Gastroesophageal sphincter (tissue), 4 donors: ENCODE data around the gene PTGDS. TPM values are rescaled to one million over a fixed set of nuclear protein-coding genes. Genes with fewer than 3 reads are reported as not detected.

ENCODE experiments used
- ATAC-seq: fragments of 150-250 bp; one replicate; pipeline ENCODE4 v1.9.1; 2016; ENCODE audit warnings: mild to moderate bottlenecking, moderate library complexity
- H3K27ac ChIP-seq, 4 donors: fragments of 200-600 bp; sonication (generic) in 3 of 4; 1 replicate in 3 of 4; 2 replicates in 1 of 4; pipeline ENCODE4 v1.5.1; 2016 to 2019
- H3K27me3 ChIP-seq: fragments of 200-600 bp; sonication (generic); one replicate; pipeline ENCODE4 v1.5.1; 2019
- H3K36me3 ChIP-seq, 2 donors: fragments of 200-600 bp; sonication (generic); one replicate each; pipeline ENCODE4 v1.5.1; 2019; ENCODE audit warnings: control low read depth in 1 of 2
- H3K4me1 ChIP-seq, 3 donors: fragments of 200-600 bp; sonication (generic); 1 replicate in 2 of 3; 2 replicates in 1 of 3; pipeline ENCODE4 v1.5.1; 2016 to 2019; ENCODE audit warnings: control low read depth in 2 of 3
- H3K4me3 ChIP-seq, 2 donors: fragments of 200-600 bp; sonication (generic); one replicate each; pipeline ENCODE4 v1.5.1; 2019; ENCODE audit warnings: mild to moderate bottlenecking in 1 of 2, moderate library complexity in 1 of 2
- H3K9me3 ChIP-seq, 3 donors: fragments of 200-600 bp; sonication (generic); one replicate each; pipeline ENCODE4 v1.5.1; 2017 to 2019; ENCODE audit warnings: control low read depth in 2 of 3
- EP300 ChIP-seq: sonication (generic); formaldehyde crosslinking; IDR thresholded peaks from one replicate; pipeline ENCODE4 v1.6.1; 2017; ENCODE audit warnings: antibody characterized with exemption, mild to moderate bottlenecking
- POLR2A ChIP-seq, 2 donors: fragments of 450-650 bp; IDR thresholded peaks; one replicate each; pipeline ENCODE4 v1.6.1; 2017; ENCODE audit warnings: antibody characterized with exemption in 2 of 2, mild to moderate bottlenecking in 2 of 2, moderate library complexity in 1 of 2
- POLR2AphosphoS5 ChIP-seq: sonication (generic); formaldehyde crosslinking; IDR thresholded peaks from one replicate; pipeline ENCODE4 v1.6.1; 2017; ENCODE audit warnings: antibody characterized with exemption
- WGBS, 2 donors: methylation state at CpG; one replicate each; pipeline ENCODE4 v1.1.5; 2018; ENCODE audit warnings: low coverage in 1 of 2; 5-methylcytosine and 5-hydroxymethylcytosine counted together
- total RNA-seq, 4 donors: library from RNA; depleted of rRNA; stranded (reverse); fragments of >200 nt; gene quantifications; one replicate each; pipeline ENCODE4 v1.1.0, GENCODE V29; 2016
- TF ChIP-seq, protein P1 (sequence below), 4 experiments: fragments of 200-600 bp in 2 of 4; fragments of 450-650 bp in 2 of 4; sonication (generic) in 1 of 4; IDR thresholded peaks; one replicate each; pipeline ENCODE4 v1.5.1; 2017 to 2019; ENCODE audit warnings: antibody characterized with exemption in 4 of 4, mild to moderate bottlenecking in 2 of 4, moderate library complexity in 2 of 4

The PTGDS gene
- total RNA-seq, 4 donors from 2014 or later: 7.4 to 132 (median 29.7) TPM

DNA sequence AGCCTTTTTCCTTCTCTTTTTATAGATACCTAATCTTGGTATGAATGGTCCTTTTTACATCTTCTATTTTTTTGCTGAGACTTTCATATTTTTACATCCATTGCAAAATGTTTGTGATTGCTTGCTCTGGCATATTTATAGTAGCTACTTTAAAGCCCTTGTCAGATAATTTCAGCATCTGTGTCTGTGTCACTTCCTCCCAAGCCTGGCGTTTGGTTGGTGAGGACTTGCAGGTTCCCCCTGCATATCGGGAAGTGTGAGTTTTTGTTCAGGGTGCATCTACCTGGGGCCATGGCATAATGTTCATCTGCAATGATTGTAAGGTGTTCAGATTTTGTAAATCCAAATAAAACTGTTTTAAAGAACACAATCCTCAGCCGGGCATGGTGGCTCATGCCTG lies 41.7 kb upstream of the PTGDS start:
- Histone ChIP-seq H3K9me3 (no peaks in the 10 kb centered on the region), H3K36me3 (peaks cover 0 to 19% of the 10 kb centered on the region in 2 donors), H3K27ac (no peak overlapping the region), H3K27me3 (no peaks in the 10 kb centered on the region), H3K4me3 (no peak overlapping the region), H3K4me1 (no peaks in the 10 kb centered on the region)
- WGBS, 2 donors: 83% methylated on average over 2 of the region's 3 CpGs
- TF ChIP-seq POLR2A (IDR thresholded peaks at IDR 0.05) (no peak), POLR2AphosphoS5 (no peak), EP300 (no peak)
- TF ChIP-seq, protein P1, sequence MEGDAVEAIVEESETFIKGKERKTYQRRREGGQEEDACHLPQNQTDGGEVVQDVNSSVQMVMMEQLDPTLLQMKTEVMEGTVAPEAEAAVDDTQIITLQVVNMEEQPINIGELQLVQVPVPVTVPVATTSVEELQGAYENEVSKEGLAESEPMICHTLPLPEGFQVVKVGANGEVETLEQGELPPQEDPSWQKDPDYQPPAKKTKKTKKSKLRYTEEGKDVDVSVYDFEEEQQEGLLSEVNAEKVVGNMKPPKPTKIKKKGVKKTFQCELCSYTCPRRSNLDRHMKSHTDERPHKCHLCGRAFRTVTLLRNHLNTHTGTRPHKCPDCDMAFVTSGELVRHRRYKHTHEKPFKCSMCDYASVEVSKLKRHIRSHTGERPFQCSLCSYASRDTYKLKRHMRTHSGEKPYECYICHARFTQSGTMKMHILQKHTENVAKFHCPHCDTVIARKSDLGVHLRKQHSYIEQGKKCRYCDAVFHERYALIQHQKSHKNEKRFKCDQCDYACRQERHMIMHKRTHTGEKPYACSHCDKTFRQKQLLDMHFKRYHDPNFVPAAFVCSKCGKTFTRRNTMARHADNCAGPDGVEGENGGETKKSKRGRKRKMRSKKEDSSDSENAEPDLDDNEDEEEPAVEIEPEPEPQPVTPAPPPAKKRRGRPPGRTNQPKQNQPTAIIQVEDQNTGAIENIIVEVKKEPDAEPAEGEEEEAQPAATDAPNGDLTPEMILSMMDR (IDR thresholded peaks at IDR 0.05): no peak
- no peak for ATAC-seq

DNA sequence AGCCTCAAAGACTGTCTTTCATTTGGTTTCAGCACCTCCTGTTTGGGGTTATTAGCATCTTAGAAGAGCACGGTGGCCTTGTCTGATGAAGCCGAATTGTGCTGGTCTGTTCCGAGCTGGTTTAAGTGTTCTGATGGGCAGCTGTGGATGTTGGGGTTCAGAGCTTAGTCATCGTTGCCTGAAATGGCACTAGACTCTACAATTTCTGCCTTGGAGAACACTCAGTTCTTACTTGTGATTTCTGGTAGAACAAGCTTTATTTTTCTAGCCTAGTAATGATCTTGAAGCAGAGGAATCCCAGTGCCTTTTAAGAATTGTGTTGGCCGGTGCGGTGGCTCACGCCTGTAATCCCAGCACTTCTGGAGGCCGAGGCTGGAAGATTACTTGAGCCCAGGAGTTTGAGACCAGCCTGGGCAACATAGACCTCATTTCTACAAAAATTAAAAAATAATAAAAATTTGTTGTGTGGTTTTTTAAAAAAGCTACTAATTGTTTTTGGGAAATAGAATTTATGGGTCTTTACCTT lies 40.6 kb upstream of the PTGDS start:
- Histone ChIP-seq H3K4me1 (no peaks in the 10 kb centered on the region), H3K36me3 (peaks cover 0 to 29% of the 10 kb centered on the region in 2 donors), H3K4me3 (no peak overlapping the region), H3K9me3 (no peaks in the 10 kb centered on the region), H3K27ac (no peak overlapping the region), H3K27me3 (no peaks in the 10 kb centered on the region)
- TF ChIP-seq EP300 (no peak), POLR2AphosphoS5 (no peak), POLR2A (IDR thresholded peaks at IDR 0.05) (no peak)
- TF ChIP-seq, protein P1 (IDR thresholded peaks at IDR 0.05): no peak
- no peak for ATAC-seq
- 83 to 88% methylated on average over 4 to 8 of the region's 8 CpGs for WGBS, 2 donors

DNA sequence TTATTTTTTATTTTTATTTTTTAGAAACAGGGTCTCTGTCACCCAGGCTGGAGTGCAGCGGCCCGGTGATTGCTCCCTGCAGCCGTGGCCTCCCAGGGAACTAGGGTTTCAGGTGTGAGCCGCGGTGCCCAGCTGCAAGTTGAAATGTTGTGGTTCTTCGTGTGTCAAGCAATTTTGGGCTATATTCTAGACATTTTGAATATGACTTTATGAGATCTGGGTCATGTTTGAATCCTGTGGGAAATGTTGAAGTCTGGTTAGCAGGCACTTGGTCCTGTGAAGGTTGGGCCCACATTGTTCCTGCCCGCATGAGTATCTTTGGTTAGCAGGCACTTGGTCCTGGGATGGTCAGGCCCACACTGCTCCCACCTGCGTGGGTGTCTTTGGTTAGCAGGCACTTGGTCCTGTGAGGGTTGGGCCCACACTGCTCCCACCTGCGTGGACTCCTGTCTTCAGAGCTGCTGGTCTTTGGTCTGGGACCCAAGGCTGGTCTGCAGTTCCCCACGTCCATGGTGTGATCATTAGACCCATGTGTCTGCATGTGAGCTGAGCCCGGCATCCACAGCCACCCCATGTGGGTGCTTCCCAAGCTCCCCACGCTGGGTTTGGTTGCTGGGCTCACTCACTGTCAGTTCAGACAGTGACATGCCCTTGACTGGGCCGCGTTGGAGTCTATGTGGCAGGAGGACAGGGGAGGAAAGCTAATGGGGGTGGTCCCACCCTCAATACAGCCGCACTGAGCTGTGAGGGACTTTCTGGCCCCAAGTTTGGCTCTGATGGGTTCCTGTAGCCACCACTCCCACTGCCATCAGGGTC lies 39.9 kb upstream of the PTGDS start:
- Histone ChIP-seq H3K27me3 (no peaks in the 10 kb centered on the region), H3K36me3 (peaks cover 0 to 36% of the 10 kb centered on the region in 2 donors), H3K9me3 (no peaks in the 10 kb centered on the region), H3K4me1 (peaks cover 0 to 7% (median 0%) of the 10 kb centered on the region in 3 donors), H3K27ac (no peak overlapping the region), H3K4me3 (no peak overlapping the region)
- TF ChIP-seq EP300 (no peak), POLR2A (IDR thresholded peaks at IDR 0.05) (no peak), POLR2AphosphoS5 (no peak)
- no peak for ATAC-seq
- 86 to 93% methylated on average over 6 to 7 of the region's 15 CpGs for WGBS, 2 donors

DNA sequence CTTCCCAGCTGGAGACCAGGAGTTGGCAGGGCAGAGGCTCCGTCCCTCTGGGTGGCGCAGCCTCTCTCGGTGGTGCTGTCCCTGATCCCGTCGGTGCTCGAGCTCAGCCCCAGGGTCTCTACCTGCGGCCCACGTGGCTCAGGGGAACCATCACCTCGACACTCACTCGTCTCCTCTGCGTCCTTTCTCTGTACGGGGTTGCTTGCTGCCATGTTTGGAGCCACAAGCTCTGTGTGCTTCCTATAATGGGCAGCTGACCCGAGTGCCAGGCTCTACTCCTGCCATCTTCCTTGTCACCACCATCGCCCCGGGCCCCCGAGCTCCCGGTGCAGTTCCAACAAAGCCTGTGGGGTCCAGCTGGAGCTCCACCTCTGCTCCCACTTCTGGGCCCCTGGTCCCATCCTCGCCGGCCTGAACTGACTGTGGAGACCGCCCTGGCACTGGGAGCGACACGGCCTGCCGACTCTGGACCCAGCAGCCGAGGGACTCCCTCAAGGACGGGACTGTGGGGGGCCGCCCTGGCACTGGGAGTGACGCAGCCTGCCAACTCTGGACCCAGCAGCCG lies 37.8 kb upstream of the PTGDS start:
- H3K27ac ChIP-seq: no peak overlapping the region
- no peaks in the 10 kb centered on the region for H3K9me3 ChIP-seq
- no peak overlapping the region for H3K4me3 ChIP-seq
- TF ChIP-seq POLR2A (IDR thresholded peaks at IDR 0.05) (no peak), POLR2AphosphoS5 (no peak), EP300 (no peak)
- TF ChIP-seq, protein P1 (IDR thresholded peaks at IDR 0.05): no peak
- no peak for ATAC-seq
- 92% methylated on average over 8 of the region's 28 CpGs; no CpG with 5 or more reads in 1 of the 2 donors for WGBS, 2 donors
- H3K36me3 ChIP-seq: peaks cover 0 to 45% of the 10 kb centered on the region in 2 donors
- H3K4me1 ChIP-seq: peaks cover 0 to 22% (median 13%) of the 10 kb centered on the region in 3 donors
- no peaks in the 10 kb centered on the region for H3K27me3 ChIP-seq

DNA sequence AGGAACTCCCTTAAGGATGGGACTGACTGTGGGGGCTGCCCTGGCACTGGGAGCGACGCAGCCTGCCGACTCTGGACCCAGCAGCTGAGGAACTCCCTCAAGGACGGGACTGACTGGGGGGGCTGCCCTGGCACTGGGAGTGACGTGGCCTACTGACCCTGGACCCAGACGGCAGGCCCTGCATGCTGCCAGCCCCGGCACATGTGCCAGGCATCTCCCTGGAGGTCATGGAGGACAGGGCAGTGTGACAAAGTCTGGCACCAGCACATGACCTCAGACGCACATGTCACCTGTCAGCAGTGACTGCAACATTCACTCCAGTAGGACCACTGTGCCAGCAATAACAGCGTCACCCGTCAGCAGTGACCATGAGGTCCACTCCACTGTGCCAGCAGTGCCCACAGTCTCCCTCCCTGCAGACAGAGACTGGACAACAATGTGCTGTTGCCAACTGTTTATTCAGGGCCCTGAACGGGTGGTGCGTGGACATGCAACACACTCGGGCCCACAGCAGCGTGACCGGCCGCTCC lies 37.2 kb upstream of the PTGDS start:
- TF ChIP-seq POLR2AphosphoS5: no peak
- TF ChIP-seq EP300: no peak
- no peak for TF ChIP-seq POLR2A (IDR thresholded peaks at IDR 0.05)
- TF ChIP-seq, protein P1 (IDR thresholded peaks at IDR 0.05): no peak
- H3K36me3 ChIP-seq: peaks cover 0 to 45% of the 10 kb centered on the region in 2 donors
- ATAC-seq: no peak

More for the DNA sequence above, 37.2 kb upstream of the PTGDS start:
- Histone ChIP-seq H3K4me1 (peaks cover 0 to 27% (median 16%) of the 10 kb centered on the region in 3 donors), H3K27ac (no peak overlapping the region), H3K4me3 (no peak overlapping the region), H3K9me3 (no peaks in the 10 kb centered on the region), H3K27me3 (no peaks in the 10 kb centered on the region)
- WGBS, 2 donors: 75% methylated on average over 2 of the region's 16 CpGs; no CpG with 5 or more reads in 1 of the 2 donors
